Activated T-helper 1 cell treated with anti-CD3 and anti-CD28 coated beads, Interleukin-12 subunit alpha, Interleukin-12 subunit beta, Interleukin-2, Interleukin-4 antibody, amounts not matched to agents 30 ng/mL and 10 ng/mL and 1 ng/mL, durations not matched to agents 14 hours and 24 hours and 36 hours (primary cell): ENCODE data around the gene BTBD9. TPM values are rescaled to one million over a fixed set of nuclear protein-coding genes. Genes with fewer than 3 reads are reported as not detected.

Experiments used
- DNase-seq: peaks from one replicate; pipeline ENCODE4 v3.0.0; 2021; ENCODE audit warnings: low spot score
- H3K27ac Mint-ChIP-seq: one replicate; pipeline ENCODE4 v1.8.0; 2021; ENCODE audit warnings: mild to moderate bottlenecking, mixed read lengths
- H3K27me3 Mint-ChIP-seq: one replicate; pipeline ENCODE4 v1.8.0; 2022; ENCODE audit warnings: mild to moderate bottlenecking, moderate library complexity, mixed read lengths; ENCODE audit not compliant: insufficient read depth
- H3K36me3 Mint-ChIP-seq: one replicate; pipeline ENCODE4 v1.8.0; 2021; ENCODE audit warnings: low read depth, mixed read lengths
- H3K4me1 Mint-ChIP-seq: one replicate; pipeline ENCODE4 v1.8.0; 2021; ENCODE audit warnings: low read depth, mixed read lengths
- H3K4me3 Mint-ChIP-seq: one replicate; pipeline ENCODE4 v1.8.0; 2021; ENCODE audit warnings: mild to moderate bottlenecking, moderate library complexity, mixed read lengths
- H3K9me3 Mint-ChIP-seq: one replicate; pipeline ENCODE4 v1.8.0; 2021; ENCODE audit warnings: mixed read lengths
- intact Hi-C: fragments of 100-400 bp; cut with micrococcal nuclease; formaldehyde crosslinking; loops from one replicate; pipeline ENCODE4 v1.15.1; 2024
- total RNA-seq: library from RNA; stranded (reverse); gene quantifications from 2 replicates; pipeline ENCODE4 v1.2.3, GENCODE V29; 2022

BTBD9 gene
- total RNA-seq, 1 donor from 2014 or later, result 14.5 TPM

GRCh38 chr6:38290133-38290799, 349.5 kb downstream of the BTBD9 start:
- intact Hi-C loops, result no loop called here
- no peak overlapping the region for H3K4me3 Mint-ChIP-seq

DNA sequence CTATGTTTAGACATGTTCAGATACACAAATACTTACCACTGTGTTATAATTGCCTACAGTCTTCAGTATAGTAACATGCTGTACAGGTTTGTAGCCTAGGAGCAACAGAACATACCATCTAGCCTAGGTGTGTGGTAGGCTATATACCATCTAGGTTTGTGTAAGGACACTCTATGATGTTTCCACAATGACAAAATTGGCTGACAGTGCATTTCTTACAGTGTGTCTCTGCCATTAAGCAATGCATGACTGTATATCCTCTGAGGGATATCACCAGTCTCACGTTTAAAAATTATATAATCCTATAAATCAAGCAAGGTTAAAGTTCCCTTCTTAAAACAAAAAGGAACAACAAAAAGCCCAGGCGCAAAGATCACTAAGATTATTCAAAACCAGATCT, 352.2 kb downstream of the BTBD9 start:
- intact Hi-C loops, result no loop called here

More at GRCh38 chr6:38290133-38290799, 349.5 kb downstream of the BTBD9 start:
- no peak for DNase-seq
- no peaks in the 10 kb centered on the region for H3K4me1 Mint-ChIP-seq
- H3K9me3 Mint-ChIP-seq, result peaks cover 5% of the 10 kb centered on the region
- H3K27me3 Mint-ChIP-seq, result no peaks in the 10 kb centered on the region
- H3K27ac Mint-ChIP-seq, result no peak overlapping the region
- no peaks in the 10 kb centered on the region for H3K36me3 Mint-ChIP-seq

GRCh38 chr6:38284802-38285394, 354.8 kb downstream of the BTBD9 start:
- Mint-ChIP-seq H3K4me3 (no peak overlapping the region), H3K4me1 (no peaks in the 10 kb centered on the region), H3K9me3 (no peaks in the 10 kb centered on the region), H3K27ac (no peak overlapping the region), H3K36me3 (no peaks in the 10 kb centered on the region), H3K27me3 (no peaks in the 10 kb centered on the region)
- intact Hi-C loops, result no loop called here
- no peak for DNase-seq

More for the DNA sequence above, 352.2 kb downstream of the BTBD9 start:
- H3K27ac Mint-ChIP-seq, result no peak overlapping the region
- DNase-seq, result no peak
- no peaks in the 10 kb centered on the region for H3K27me3 Mint-ChIP-seq
- H3K9me3 Mint-ChIP-seq, result no peaks in the 10 kb centered on the region
- H3K4me1 Mint-ChIP-seq, result no peaks in the 10 kb centered on the region
- H3K36me3 Mint-ChIP-seq, result no peaks in the 10 kb centered on the region
- no peak overlapping the region for H3K4me3 Mint-ChIP-seq

- Mint-ChIP-seq H3K27me3 (no peaks in the 10 kb centered on the region), H3K4me3 (no peak overlapping the region), H3K27ac (no peak overlapping the region), H3K4me1 (no peaks in the 10 kb centered on the region), H3K9me3 (no peaks in the 10 kb centered on the region), H3K36me3 (no peaks in the 10 kb centered on the region)
- intact Hi-C loops, result no loop called here
- DNase-seq, result no peak
Measured at GRCh38 chr6:38283734-38284362, 355.9 kb downstream of the BTBD9 start.

GRCh38 chr6:38282911-38283310, 356.8 kb downstream of the BTBD9 start:
- Mint-ChIP-seq H3K9me3 (no peaks in the 10 kb centered on the region), H3K36me3 (no peaks in the 10 kb centered on the region), H3K4me3 (no peak overlapping the region), H3K27ac (no peak overlapping the region), H3K4me1 (no peaks in the 10 kb centered on the region), H3K27me3 (no peaks in the 10 kb centered on the region)
- intact Hi-C loops, result no loop called here
- no peak for DNase-seq

- Mint-ChIP-seq H3K4me1 (no peaks in the 10 kb centered on the region), H3K4me3 (no peak overlapping the region), H3K36me3 (no peaks in the 10 kb centered on the region), H3K27me3 (no peaks in the 10 kb centered on the region), H3K9me3 (no peaks in the 10 kb centered on the region), H3K27ac (no peak overlapping the region)
- no peak for DNase-seq
- intact Hi-C loops, result no loop called here
Measured at GRCh38 chr6:38281126-38281525, 358.6 kb downstream of the BTBD9 start.

DNA sequence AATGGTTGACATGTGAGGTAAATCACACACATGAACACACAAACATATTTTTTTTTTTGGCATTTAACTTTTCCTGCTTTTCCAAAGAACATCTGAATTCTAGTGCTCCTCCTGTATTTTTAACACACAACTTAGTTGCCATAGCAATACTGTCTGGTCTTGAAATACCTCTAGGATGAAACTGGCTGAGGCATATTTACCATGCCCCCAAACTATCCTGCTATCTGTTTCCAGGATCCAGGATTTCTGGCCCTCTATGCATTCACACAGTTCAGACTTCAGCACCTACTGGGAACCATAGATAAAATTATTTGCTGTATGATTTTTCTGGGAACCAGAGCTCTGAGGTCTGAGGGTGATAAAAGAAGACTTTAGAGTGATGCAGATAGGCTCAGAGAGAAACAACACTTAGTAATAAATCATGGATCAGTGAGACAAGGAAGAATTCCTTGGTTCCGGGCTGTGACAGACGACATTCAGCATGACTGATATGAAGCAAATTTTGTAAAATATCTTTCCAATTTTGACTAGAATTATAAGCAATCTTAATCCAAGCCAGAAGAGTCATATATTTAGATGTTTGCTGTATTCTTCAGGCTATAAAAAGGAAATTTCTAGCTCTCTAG, 359.7 kb downstream of the BTBD9 start:
- Mint-ChIP-seq H3K27me3 (no peaks in the 10 kb centered on the region), H3K9me3 (no peaks in the 10 kb centered on the region), H3K36me3 (no peaks in the 10 kb centered on the region), H3K27ac (no peak overlapping the region), H3K4me3 (no peak overlapping the region), H3K4me1 (no peaks in the 10 kb centered on the region)
- intact Hi-C loops, result no loop called here
- DNase-seq, result no peak

DNA sequence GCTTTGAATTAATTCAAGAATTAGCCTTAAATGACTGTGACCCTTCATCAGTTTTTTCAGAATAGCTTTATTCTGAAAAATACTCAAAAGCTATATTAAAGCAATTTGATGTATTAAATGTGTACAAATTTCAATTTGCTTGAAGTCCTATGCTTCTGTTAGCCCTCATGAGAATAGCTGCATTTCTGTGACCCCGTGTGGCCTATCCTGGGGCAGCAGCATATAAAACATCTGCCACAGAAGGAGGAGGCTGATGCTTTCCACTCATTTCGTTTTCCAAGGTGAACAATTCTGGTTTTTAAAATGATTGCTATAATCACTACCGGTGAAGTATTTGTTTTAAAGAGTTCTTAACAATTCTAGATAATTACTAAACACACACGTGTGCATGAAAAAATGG, 360.3 kb downstream of the BTBD9 start:
- Mint-ChIP-seq H3K36me3 (no peaks in the 10 kb centered on the region), H3K9me3 (no peaks in the 10 kb centered on the region), H3K27me3 (no peaks in the 10 kb centered on the region), H3K4me3 (no peak overlapping the region), H3K27ac (no peak overlapping the region), H3K4me1 (no peaks in the 10 kb centered on the region)
- intact Hi-C loops, result no loop called here
- DNase-seq, result no peak

DNA sequence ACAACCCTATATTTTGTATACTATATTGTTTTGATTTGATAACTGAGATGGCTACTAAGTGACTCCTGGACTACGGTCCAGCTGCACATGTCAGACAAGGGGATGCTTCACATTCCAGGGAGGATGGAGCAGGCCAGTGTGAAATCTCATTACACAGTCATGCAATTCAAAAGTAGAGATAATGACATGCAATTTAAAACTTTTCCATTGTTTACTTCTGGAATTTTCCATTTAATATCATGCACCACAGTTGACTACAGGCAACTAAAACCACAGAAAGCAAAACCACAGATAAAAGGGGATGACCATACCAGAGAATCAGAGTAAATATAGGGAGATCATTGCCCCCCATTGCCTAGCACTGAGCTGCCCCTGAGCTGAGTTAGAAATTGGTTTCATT, 366.4 kb downstream of the BTBD9 start:
- Mint-ChIP-seq H3K36me3 (no peaks in the 10 kb centered on the region), H3K4me3 (no peak overlapping the region), H3K27me3 (no peaks in the 10 kb centered on the region), H3K4me1 (no peaks in the 10 kb centered on the region), H3K9me3 (no peaks in the 10 kb centered on the region), H3K27ac (no peak overlapping the region)
- intact Hi-C loops, result no loop called here
- no peak for DNase-seq

DNA sequence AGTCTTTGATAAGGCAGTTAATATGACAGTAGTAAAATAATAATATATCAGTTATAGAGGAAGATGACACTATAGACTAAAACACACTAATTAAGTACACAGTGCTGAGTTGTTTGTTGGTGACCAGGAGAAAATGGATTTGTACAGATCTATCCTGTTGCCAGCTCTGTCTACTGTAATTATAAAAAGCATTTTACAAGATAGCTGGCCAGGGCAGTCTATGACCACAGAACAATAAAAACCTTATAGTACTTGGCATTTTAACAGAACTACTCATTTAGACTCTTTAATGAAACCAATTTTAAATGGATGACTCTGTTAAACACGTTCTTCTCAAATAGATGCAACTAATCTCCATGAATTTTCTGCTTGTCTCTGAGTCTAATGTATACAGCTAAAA, 367.5 kb downstream of the BTBD9 start:
- DNase-seq, result no peak
- no peaks in the 10 kb centered on the region for H3K4me1 Mint-ChIP-seq

DNA sequence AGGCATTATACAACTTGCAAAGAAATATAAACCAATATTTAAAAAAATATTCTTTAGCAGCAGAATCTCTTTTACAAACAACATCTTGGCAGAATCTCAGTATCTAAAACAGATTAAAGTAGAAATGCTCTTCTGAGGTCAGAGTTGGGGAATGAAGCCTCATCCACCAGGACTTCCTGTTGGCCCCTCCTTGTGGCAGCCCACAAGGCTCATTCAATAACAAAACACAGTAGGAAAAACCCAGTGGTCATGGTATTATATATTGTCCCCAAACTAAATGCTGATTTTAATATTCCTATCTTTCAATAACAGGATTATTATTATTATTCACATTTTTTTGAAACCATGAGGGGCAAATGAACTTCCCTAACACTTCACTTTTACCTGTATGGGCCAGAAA, 368.6 kb downstream of the BTBD9 start:
- H3K36me3 Mint-ChIP-seq, result no peaks in the 10 kb centered on the region

More for the DNA sequence above, 367.5 kb downstream of the BTBD9 start:
- H3K9me3 Mint-ChIP-seq, result no peaks in the 10 kb centered on the region
- H3K4me3 Mint-ChIP-seq, result no peak overlapping the region
- no peak overlapping the region for H3K27ac Mint-ChIP-seq
- intact Hi-C loops, result no loop called here
- no peaks in the 10 kb centered on the region for H3K27me3 Mint-ChIP-seq
- H3K36me3 Mint-ChIP-seq, result no peaks in the 10 kb centered on the region

DNA sequence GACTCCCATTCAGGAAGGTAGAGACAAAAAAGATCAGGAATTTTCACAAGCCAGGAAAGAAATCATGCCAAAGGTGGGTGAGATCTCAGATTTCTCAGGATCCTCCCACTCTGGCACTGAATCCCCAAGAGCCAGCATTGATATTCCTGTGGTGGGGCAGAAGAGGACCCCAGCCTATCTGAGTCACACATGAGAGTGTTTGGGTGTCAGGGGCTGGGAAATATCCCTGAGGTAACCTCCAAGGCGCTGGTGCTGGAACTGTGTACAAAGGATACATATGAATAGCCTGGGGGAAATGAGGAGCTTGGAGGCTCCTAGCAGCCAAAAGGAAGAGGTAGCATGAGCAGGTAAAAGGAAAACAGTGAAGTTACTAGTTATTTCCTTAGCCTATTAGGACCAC, 369.4 kb downstream of the BTBD9 start:
- Mint-ChIP-seq H3K36me3 (no peaks in the 10 kb centered on the region), H3K27me3 (no peaks in the 10 kb centered on the region), H3K4me3 (no peak overlapping the region), H3K27ac (no peak overlapping the region), H3K9me3 (no peaks in the 10 kb centered on the region), H3K4me1 (no peaks in the 10 kb centered on the region)
- intact Hi-C loops, result no loop called here
- DNase-seq, result no peak

More for the DNA sequence above, 368.6 kb downstream of the BTBD9 start:
- no peak for DNase-seq
- Mint-ChIP-seq H3K9me3 (no peaks in the 10 kb centered on the region), H3K27me3 (no peaks in the 10 kb centered on the region), H3K4me3 (no peak overlapping the region), H3K4me1 (no peaks in the 10 kb centered on the region), H3K27ac (no peak overlapping the region)
- intact Hi-C loops, result no loop called here

- H3K4me3 Mint-ChIP-seq, result no peak overlapping the region
- no peaks in the 10 kb centered on the region for H3K36me3 Mint-ChIP-seq
- H3K9me3 Mint-ChIP-seq, result no peaks in the 10 kb centered on the region
Measured at GRCh38 chr6:38269461-38270172, 370.1 kb downstream of the BTBD9 start.

More at GRCh38 chr6:38269461-38270172, 370.1 kb downstream of the BTBD9 start:
- H3K27me3 Mint-ChIP-seq, result no peaks in the 10 kb centered on the region
- intact Hi-C loops, result no loop called here
- no peak overlapping the region for H3K27ac Mint-ChIP-seq
- DNase-seq, result no peak
- H3K4me1 Mint-ChIP-seq, result no peaks in the 10 kb centered on the region
